Prostate gland (tissue), 2 donors: ENCODE results near the gene PTPRE.

Experiments
- CTCF ChIP-seq, 4 experiments: fragments of 200-600 bp in 2 of 4; fragments of 450-650 bp in 2 of 4; sonication (generic) in 2 of 4; IDR thresholded peaks; 1 replicate in 3 of 4; 2 replicates in 1 of 4; pipeline ENCODE4 v1.5.1; 2016 to 2019; ENCODE audit warnings: antibody characterized with exemption in 4 of 4, mild to moderate bottlenecking in 2 of 4, moderate library complexity in 2 of 4
- POLR2A ChIP-seq: fragments of 450-650 bp; IDR thresholded peaks from one replicate; pipeline ENCODE4 v1.6.1; 2016; ENCODE audit warnings: antibody characterized with exemption, mild to moderate bottlenecking
- POLR2AphosphoS5 ChIP-seq: sonication (generic); formaldehyde crosslinking; IDR thresholded peaks from one replicate; pipeline ENCODE4 v1.6.1; 2017; ENCODE audit warnings: antibody characterized with exemption

GRCh38 chr10:128036011-128036615, 129.2 kb downstream of the PTPRE start:
- no peak for TF ChIP-seq CTCF (IDR thresholded peaks at IDR 0.05)
- no peak for TF ChIP-seq POLR2A
- no peak for TF ChIP-seq POLR2AphosphoS5
